GM18502 (cell line): ENCODE measurements around the gene FRS2.
"Not testable (repeated sequence)": the region's sequence is repeated elsewhere in the genome, so short reads cannot be mapped to it uniquely, and the experiment has no call there.

Source experiments
- ATAC-seq: cut with Tn5 transposase; IDR thresholded peaks from one replicate; pipeline ENCODE4 v1.9.1; 2021; ENCODE audit warnings: mild to moderate bottlenecking; ENCODE audit not compliant: unreplicated experiment, poor library complexity

The FRS2 gene

GRCh38 chr12:69570000-69570516 lies 99.9 kb downstream of the FRS2 start:
- no peak for ATAC-seq

GRCh38 chr12:69570545-69571399 lies 100.6 kb downstream of the FRS2 start:
- peak; percentile 93 for ATAC-seq

GRCh38 chr12:69575346-69575745 lies 105.2 kb downstream of the FRS2 start:
- no peak for ATAC-seq

GRCh38 chr12:69578283-69578682 lies 108.1 kb downstream of the FRS2 start:
- no peak for ATAC-seq

- no peak for ATAC-seq
These were observed 108.8 kb downstream of the FRS2 start for GRCh38 chr12:69579029-69579428.

GRCh38 chr12:69580074-69580473 lies 109.9 kb downstream of the FRS2 start:
- no peak for ATAC-seq

- ATAC-seq = no peak
These were observed 113.0 kb downstream of the FRS2 start for GRCh38 chr12:69583203-69583602.

- peak; percentile 97 for ATAC-seq
These were observed 115.2 kb downstream of the FRS2 start, which contains the start of gene CCT2 for GRCh38 chr12:69585189-69586062. Gene CCT2 (plus strand): TSS chr12:69585459. CDS start chr12:69585522, 63 bp downstream.

GRCh38 chr12:69588527-69588926 lies 118.3 kb downstream of the FRS2 start:
- no peak for ATAC-seq

- no peak for ATAC-seq
These were observed 118.9 kb downstream of the FRS2 start for GRCh38 chr12:69589082-69589481.

- no peak for ATAC-seq
These were observed 125.5 kb downstream of the FRS2 start for GRCh38 chr12:69595689-69596088.

GRCh38 chr12:69598174-69598753 lies 128.1 kb downstream of the FRS2 start:
- no peak for ATAC-seq

GRCh38 chr12:69600804-69601203 lies 130.6 kb downstream of the FRS2 start:
- ATAC-seq = no peak

GRCh38 chr12:69601962-69602685 lies 131.9 kb downstream of the FRS2 start:
- no peak for ATAC-seq

- ATAC-seq = no peak
These were observed 132.8 kb downstream of the FRS2 start for GRCh38 chr12:69602954-69603353.

GRCh38 chr12:69603556-69603955 lies 133.4 kb downstream of the FRS2 start:
- not testable (repeated sequence) for ATAC-seq

- ATAC-seq = not testable (repeated sequence)
These were observed 134.1 kb downstream of the FRS2 start for GRCh38 chr12:69604275-69604674.

- no peak for ATAC-seq
These were observed 137.9 kb downstream of the FRS2 start for GRCh38 chr12:69608114-69608513.

GRCh38 chr12:69610126-69610525 lies 139.9 kb downstream of the FRS2 start:
- no peak for ATAC-seq

GRCh38 chr12:69610729-69611128 lies 140.5 kb downstream of the FRS2 start, which contains the start of gene LRRC10:
Gene LRRC10 (minus strand): TSS chr12:69610907. CDS start chr12:69610838, 69 bp downstream.
- ATAC-seq = no peak
